ENCODE results near the gene BATF3.

Gene BATF3

GRCh38 chr1:212684521-212685090 lies 15.0 kb downstream of the BATF3 start:
- DNase-seq (ENCODE audit: low read depth in 2 of 2), result no peak

DNA sequence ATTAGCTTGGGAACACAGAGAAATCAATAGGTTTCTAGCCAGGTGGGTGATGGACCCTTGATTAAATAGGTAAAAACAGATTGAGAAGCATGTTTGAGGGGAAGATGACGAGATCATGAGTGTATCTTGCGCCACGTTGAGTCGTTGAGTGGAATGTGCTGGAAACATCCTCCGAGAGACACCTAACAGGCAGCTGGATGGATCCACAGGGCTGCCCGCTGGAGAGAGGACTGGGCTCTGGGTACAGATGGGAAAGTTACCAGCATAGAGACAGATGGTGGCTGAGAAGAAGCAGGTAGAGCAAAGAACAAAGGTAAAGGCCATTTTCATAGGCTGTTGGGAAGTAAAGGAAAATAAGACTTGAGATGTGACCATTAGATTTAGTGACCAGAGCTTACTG lies 15.6 kb downstream of the BATF3 start:
- DNase-seq (ENCODE audit: low read depth in 2 of 2), result no peak

GRCh38 chr1:212683357-212683722 lies 16.3 kb downstream of the BATF3 start:
- DNase-seq (ENCODE audit: low read depth in 2 of 2), result no peak

DNA sequence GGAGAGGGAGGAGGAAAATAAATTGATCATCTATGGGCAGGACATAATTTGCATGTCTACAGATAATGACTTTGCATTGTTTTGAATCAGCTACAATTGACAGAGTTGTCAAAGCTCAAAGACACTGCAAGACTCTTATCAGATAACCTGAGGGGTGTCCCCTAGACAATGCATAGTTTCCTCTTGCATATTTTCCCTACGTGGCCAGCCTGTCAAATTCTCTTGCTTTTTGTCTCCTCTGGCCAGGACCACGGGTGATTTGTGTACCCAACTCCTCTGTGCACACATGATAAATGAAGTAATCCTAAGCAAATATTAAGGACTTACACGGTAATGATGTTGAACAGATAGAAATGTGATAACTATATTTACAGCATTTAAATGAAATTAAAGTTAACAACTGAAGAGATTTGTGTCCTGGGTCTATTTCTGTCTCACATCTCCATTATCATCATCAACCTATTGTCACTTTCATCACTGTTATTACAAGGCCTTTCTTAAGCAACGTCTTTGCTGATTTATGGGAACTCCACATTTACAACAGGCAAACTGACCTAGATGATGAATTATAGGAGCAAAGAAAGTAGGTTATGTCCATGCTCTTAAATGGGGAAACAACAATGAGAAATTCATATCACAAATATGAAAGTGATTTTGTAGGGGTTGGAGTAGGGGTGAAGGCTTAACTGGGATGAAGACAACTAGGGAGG lies 18.8 kb downstream of the BATF3 start:
- no peak for DNase-seq (ENCODE audit: low read depth in 2 of 2)

- no peak for DNase-seq (ENCODE audit: low read depth in 2 of 2)
Observed at GRCh38 chr1:212678456-212679410, 20.9 kb downstream of the BATF3 start.

GRCh38 chr1:212677573-212677972 lies 22.1 kb downstream of the BATF3 start:
- no peak for DNase-seq (ENCODE audit: low read depth in 2 of 2)

- DNase-seq (ENCODE audit: low read depth in 2 of 2), result no peak
Observed at GRCh38 chr1:212677136-212677535, 22.5 kb downstream of the BATF3 start.

GRCh38 chr1:212675675-212676074 lies 24.0 kb downstream of the BATF3 start:
- DNase-seq (ENCODE audit: low read depth in 2 of 2), result no peak

DNA sequence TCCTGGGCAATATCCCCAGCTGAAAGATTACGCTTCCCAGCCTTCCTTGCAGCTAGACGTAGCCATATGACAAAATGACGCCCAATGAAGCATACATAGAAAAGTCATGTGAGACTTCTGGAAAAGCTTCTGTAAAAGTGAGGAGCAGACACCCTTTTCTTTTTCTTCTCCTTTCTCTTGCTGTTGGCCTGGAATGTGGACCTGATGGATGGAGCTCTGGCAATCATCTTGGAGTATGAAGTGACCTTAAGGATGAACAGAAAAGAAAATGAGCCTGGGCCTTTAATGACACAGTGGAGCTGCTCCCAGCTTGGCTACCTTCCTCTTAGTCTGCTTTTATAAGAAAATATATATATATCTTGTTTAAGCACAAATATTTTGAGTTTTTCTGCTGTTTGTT lies 24.8 kb downstream of the BATF3 start:
- DNase-seq (ENCODE audit: low read depth in 2 of 2), result no peak

DNA sequence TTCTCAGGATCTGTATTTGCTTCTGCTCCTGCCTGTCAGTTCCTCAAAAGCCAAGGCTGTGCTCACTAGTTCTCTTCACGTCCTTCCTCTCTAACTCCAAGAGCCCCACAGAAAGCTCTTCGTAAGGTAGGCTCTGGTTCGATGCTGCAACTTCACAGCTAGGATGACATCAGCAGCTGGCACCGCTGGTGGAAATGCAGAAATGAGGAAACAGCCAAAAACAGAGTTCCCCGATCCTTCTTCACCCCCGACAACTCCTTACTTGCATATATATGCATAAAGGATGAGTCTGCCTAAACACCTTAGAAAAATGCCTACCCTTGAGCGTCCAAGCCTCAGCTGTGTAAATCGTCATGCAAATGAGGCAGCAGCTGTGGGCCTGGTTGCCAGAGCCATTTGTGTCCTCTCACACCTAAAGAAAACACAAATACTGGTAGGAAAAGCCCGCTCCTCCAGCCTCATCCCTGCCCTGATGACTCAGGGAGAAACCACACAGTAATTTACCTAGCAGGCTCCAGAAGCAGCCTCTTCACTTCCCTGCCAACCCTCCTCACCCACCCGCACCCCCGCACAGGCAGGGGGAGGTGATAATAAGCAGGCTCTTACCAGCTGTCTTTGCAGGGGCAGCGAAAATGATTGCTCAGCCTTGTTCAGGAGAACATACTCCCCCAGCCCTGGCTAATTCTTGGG lies 28.2 kb downstream of the BATF3 start:
- no peak for DNase-seq (ENCODE audit: low read depth in 2 of 2)

- DNase-seq (ENCODE audit: low read depth in 2 of 2), result no peak
Observed at GRCh38 chr1:212670882-212671281, 28.8 kb downstream of the BATF3 start.

- DNase-seq (ENCODE audit: low read depth in 2 of 2), result no peak
Observed at GRCh38 chr1:212670301-212670700, 29.3 kb downstream of the BATF3 start.

DNA sequence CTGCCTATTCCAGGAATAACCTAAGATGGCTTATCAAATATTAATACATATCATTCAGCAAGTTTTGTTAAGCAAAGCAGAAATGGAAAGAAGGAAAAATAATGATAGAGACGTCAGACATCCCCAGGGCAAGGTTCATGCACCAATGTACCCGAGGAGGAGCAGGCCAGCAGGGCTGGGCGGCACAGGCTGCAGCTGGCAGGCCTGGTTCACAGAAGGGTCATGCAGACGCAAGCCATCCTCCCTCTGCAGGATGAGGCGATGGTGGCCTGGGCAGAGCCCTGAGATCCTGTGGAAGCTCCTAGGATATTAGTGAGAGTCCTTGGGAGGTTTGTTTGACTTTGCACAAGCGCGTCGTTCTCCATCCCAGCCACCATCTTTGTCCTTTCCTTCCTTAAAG lies 30.0 kb downstream of the BATF3 start:
- no peak for DNase-seq (ENCODE audit: low read depth in 2 of 2)

GRCh38 chr1:212669102-212669501 lies 30.5 kb downstream of the BATF3 start:
- no peak for DNase-seq (ENCODE audit: low read depth in 2 of 2)

- no peak for DNase-seq (ENCODE audit: low read depth in 2 of 2)
Observed at GRCh38 chr1:212668477-212668876, 31.2 kb downstream of the BATF3 start.

DNA sequence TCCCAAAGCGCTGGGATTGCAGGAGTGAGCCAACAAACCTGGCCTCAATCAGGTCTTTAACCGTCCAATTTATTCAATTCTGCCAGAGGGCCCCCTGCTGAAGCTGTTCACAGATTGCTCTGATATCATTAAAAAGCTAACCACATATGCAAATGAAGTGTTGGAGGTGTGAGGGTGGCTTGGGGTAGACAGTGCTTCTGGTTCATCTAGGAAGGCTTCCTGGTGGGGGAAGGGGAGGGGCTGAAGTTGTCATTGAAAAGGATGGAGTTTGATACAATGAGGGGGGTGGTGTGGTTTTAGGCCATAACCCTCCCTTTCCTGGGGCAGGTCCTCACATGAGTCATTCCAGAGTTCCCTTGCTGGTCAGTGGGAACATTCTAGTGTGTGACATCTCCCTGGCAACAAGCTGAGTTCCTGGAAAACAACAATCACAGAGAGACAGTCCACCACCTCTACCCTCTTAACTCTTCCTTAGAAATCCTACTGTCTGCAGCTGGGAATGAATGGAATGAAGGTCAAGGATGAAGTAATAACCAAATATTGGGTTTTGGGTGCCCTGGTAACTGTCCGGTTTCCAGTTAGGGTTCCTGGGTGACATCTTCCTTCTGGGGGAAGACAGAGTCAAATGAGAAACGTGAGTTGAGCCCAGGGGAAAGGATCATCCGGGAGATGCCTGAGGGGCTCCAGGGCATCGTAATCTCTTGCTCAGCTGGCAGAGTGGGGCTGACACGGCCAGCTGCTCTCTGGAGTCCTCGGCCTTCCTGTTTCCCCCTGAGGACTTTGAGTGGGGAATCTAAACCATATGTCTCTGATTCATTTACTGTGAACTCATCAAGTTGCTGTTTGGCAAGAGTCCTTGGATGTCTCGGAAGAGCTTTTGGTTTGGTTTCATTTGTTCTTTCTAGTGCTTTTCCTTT lies 32.2 kb downstream of the BATF3 start:
- no peak for DNase-seq (ENCODE audit: low read depth in 2 of 2)

- no peak for DNase-seq (ENCODE audit: low read depth in 2 of 2)
Observed at GRCh38 chr1:212666116-212666775, 33.4 kb downstream of the BATF3 start.

DNA sequence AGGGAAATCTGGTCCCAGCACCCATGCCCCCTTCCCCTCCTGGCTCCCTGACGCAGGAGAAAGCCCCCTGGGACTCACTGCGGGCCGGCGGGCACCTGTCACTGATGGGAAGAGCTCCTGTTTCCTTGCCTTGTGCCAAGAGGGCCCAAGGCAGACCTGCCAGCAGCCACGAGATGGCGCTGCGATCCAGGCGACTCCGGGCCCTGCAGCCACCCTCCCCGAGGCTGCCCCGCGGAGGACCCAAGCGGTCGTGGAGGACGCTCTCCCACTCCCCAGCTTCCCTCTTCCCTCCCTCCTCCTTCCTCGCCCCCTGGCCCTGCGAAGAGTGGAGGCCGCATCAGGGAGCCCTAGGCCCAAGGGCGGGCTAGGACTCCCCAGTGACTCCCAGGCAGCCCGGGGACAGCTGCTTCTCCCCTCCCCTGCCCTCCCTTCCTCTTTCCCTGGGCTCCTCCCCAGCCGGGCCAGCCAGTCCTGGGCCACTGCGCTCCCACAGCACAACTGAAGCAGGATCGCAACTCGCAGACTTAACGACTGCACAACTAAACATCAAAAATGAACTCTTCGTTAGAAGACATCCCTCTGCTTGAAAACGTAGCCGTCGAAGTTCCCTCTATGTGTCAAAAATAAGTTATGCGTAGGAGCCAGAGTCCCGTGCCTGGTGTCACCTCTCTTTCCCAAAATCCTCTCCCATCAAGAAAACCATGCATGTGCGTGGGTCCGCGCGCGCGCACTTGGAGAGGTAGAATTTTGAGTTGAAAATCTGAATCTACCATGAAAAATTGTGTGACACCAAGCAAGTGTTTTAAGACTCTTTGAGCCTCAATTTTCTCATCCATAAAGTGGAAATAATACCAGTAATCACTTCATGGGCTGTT lies 34.2 kb downstream of the BATF3 start:
- DNase-seq (ENCODE audit: low read depth in 2 of 2), result peak; percentile 50 to 52

DNA sequence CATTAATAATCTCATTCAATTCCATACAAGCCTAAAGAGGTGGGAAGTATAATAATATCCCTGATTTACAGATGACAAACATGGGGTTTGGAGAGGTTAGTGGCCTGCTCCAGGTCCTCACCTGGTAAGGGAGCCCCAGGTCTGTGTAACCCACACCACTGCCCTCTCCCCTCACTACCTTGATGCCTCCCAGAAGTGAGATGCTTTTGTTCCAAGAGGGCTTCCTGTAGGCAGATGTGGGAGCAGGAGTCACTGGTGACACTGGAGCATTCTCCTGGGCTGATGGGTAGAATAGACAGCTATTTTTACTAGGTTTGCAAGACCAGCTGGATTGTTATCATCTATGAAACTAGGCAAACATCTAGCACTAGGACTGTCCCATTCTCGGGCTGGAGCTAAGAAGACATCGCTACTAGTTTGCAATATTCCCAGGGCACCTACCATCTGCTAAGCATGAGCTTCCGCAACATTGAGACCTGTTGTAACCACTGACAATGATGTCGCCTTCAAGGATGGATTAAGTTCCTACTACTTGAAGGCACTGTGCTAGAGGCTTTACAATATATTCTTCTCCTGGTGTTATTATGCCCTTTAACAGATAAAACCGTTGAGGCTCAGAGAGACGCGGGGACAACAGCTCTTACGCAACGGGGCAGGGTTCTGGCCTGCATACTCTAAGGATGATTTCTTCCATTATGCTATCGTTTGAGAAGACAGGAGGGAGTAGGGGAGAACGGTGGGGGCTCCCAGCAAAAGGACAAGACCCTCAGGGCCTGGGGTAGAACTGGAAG lies 35.0 kb downstream of the BATF3 start:
- no peak for DNase-seq (ENCODE audit: low read depth in 2 of 2)
